Endothelial cell of umbilical vein (primary cell): Measurements from ENCODE around the gene PEAK3. TPM values are rescaled to one million over a fixed set of nuclear protein-coding genes. Genes with fewer than 3 reads are reported as not detected.

ENCODE experiments used
- BruUV-seq: library from RNA; stranded (reverse); fragments of 400-500 nt; replicated peaks from 2 replicates; lab custom pipeline; 2021; lab: Mats Ljungman, UMichigan
- CTCF ChIA-PET: fragments of 300-600, 350-600 bp; sonication (Branson Sonifier 250); formaldehyde crosslinking; loops from one replicate; lab custom pipeline; 2021; ENCODE audit warnings: antibody characterized with exemption, inconsistent platforms; lab: Charles Lee
- POLR2A ChIA-PET: fragments of 300-600, 350-600 bp; sonication (Branson Sonifier 250); formaldehyde crosslinking; loops from one replicate; lab custom pipeline; 2021; ENCODE audit warnings: antibody characterized with exemption, inconsistent platforms; lab: Charles Lee
- DNase-seq: peaks from one replicate; pipeline ENCODE4 v3.0.0-alpha.2; 2011; ENCODE audit warnings: low read depth, low spot score
- FAIRE-seq: peaks from 2 replicates; lab custom pipeline; 2011; peaks lifted over from hg19 to GRCh38; lab: Jason Lieb, UNC
- H2AFZ ChIP-seq: 2 replicates; pipeline ENCODE4 v1.6.0; 2012; ENCODE audit warnings: low read depth, low read length, control low read depth, inconsistent platforms
- H3K27ac ChIP-seq: 2 replicates; pipeline ENCODE4 v1.5.1; 2011; ENCODE audit warnings: low read depth, mild to moderate bottlenecking, control low read depth, low read length, moderate library complexity; ENCODE audit not compliant: insufficient read depth
- H3K27me3 ChIP-seq, 2 experiments: 2 replicates each; pipeline versions ENCODE4 v1.6.0 to v1.6.1; 2011; ENCODE audit warnings: low read length in 2 of 2, mixed read lengths in 1 of 2; ENCODE audit not compliant: control insufficient read depth in 2 of 2, insufficient read depth in 2 of 2
- H3K36me3 ChIP-seq, 2 experiments: 2 replicates in 1 of 2; 3 replicates in 1 of 2; pipeline ENCODE4 v1.5.1; 2011; ENCODE audit warnings: low read length in 2 of 2, mild to moderate bottlenecking in 1 of 2, moderate library complexity in 1 of 2; ENCODE audit not compliant: control insufficient read depth in 2 of 2, insufficient read depth in 2 of 2; ENCODE audit errors: extremely low read depth in 1 of 2
- H3K4me1 ChIP-seq: 3 replicates; pipeline ENCODE4 v1.5.1; 2011; ENCODE audit warnings: mild to moderate bottlenecking, low read length; ENCODE audit not compliant: control insufficient read depth, insufficient read depth; ENCODE audit errors: extremely low read depth
- H3K4me2 ChIP-seq: 2 replicates; pipeline ENCODE4 v1.6.1; 2011; ENCODE audit warnings: low read length, control low read depth, mixed read lengths; ENCODE audit not compliant: insufficient read depth
- H3K4me3 ChIP-seq, 3 experiments: fragments of 200-600 bp in 1 of 3; sonication (generic), shearing (Covaris generic) in 1 of 3; replicated peaks in 1 of 3; 2 replicates each; pipeline ENCODE4 v1.5.1; 2011 to 2016; ENCODE audit warnings: control low read depth in 3 of 3, low read length in 3 of 3, mild to moderate bottlenecking in 2 of 3, inconsistent platforms in 1 of 3, low read depth in 1 of 3, moderate library complexity in 1 of 3; ENCODE audit not compliant: insufficient read depth in 1 of 3
- H3K79me2 ChIP-seq: 2 replicates; pipeline ENCODE4 v1.6.0; 2012; ENCODE audit warnings: low read length, inconsistent platforms; ENCODE audit not compliant: control insufficient read depth, insufficient read depth
- H3K9ac ChIP-seq: replicated peaks from 2 replicates; pipeline ENCODE3; 2011; ENCODE audit warnings: low read length, control low read depth; ENCODE audit not compliant: insufficient read depth; ENCODE audit errors: extremely low read depth
- H3K9me1 ChIP-seq: replicated peaks from 3 replicates; pipeline ENCODE4 v1.6.0; 2011; ENCODE audit warnings: mild to moderate bottlenecking, low read length; ENCODE audit not compliant: control insufficient read depth, insufficient read depth; ENCODE audit errors: extremely low read depth
- H3K9me3 ChIP-seq: replicated peaks from 2 replicates; pipeline ENCODE4 v1.5.1; 2012; ENCODE audit warnings: low read length, inconsistent platforms; ENCODE audit not compliant: control insufficient read depth, insufficient read depth
- H4K20me1 ChIP-seq: replicated peaks from 2 replicates; pipeline ENCODE3; 2011; ENCODE audit warnings: mild to moderate bottlenecking, low read length; ENCODE audit not compliant: control insufficient read depth, insufficient read depth; ENCODE audit errors: extremely low read depth
- CTCF ChIP-seq, 2 donors: IDR thresholded peaks; 1 replicate in 1 of 2; 2 replicates in 1 of 2; pipeline ENCODE4 v1.5.1; 2011; ENCODE audit warnings: low read length in 2 of 2, mild to moderate bottlenecking in 2 of 2, moderate library complexity in 2 of 2, control low read depth in 1 of 2, inconsistent platforms in 1 of 2, low read depth in 1 of 2; ENCODE audit not compliant: insufficient read depth in 1 of 2; ENCODE audit errors: extremely low read depth in 1 of 2
- EZH2 ChIP-seq: IDR thresholded peaks from 2 replicates; pipeline ENCODE4 v1.6.1; 2012; ENCODE audit warnings: borderline replicate concordance, low read depth, mild to moderate bottlenecking, moderate library complexity, low read length, inconsistent platforms; ENCODE audit not compliant: severe bottlenecking
- JUN ChIP-seq: IDR thresholded peaks from 2 replicates; pipeline ENCODE4 v1.6.1; 2011; ENCODE audit warnings: borderline replicate concordance, low read depth; ENCODE audit not compliant: insufficient read length, insufficient read depth
- MYC ChIP-seq: IDR thresholded peaks from one replicate; pipeline ENCODE4 v1.6.1; 2011; ENCODE audit warnings: mild to moderate bottlenecking, low read depth, low read length
- POLR2A ChIP-seq: IDR thresholded peaks from 2 replicates; pipeline ENCODE4 v1.6.1; 2012; ENCODE audit warnings: low read depth, mild to moderate bottlenecking, control low read depth, low read length
- dilution Hi-C: fragments of 300-500 bp; cut with MboI; formaldehyde crosslinking; loops from one replicate; pipeline ENCODE4 v1.15.0; 2019; ENCODE audit warnings: low sequenced_read_pairs; ENCODE audit not compliant: extremely low pct_ligation_motif_present
- intact Hi-C: fragments of 100-400 bp; cut with micrococcal nuclease; formaldehyde crosslinking; loops from one replicate; pipeline ENCODE4 v1.10.0; 2022
- polyA plus RNA-seq, 4 experiments: library from polyadenylated mRNA; depleted of rRNA in 3 of 4; stranded (reverse) in 3 of 4; unstranded in 1 of 4; fragments of >200 nt; gene quantifications; 2 replicates each; pipeline versions ENCODE4 v1.2.1 to v1.2.3, GENCODE V29; 2011 to 2012; ENCODE audit warnings: missing spikeins in 1 of 4
- total RNA-seq: library from RNA; stranded (reverse); gene quantifications from 2 replicates; pipeline ENCODE4 v1.2.3, GENCODE V29; 2021

Gene PEAK3
- total and polyA plus RNA-seq, 2 donors (not counting 3 experiments of a cell fraction or from before 2014, with no cell fraction given) = 0.03 TPM; not detected in 1

GRCh38 chr19:2252055-2252796, 29.7 kb downstream of the PEAK3 start:
- TF ChIP-seq POLR2A = no peak
- TF ChIP-seq JUN = no peak
- no peak for TF ChIP-seq MYC
- TF ChIP-seq EZH2 = peak; percentile 34
- Histone ChIP-seq H3K9ac (no peak overlapping the region), H3K27ac (no peak overlapping the region), H3K27me3 (peaks cover 22 to 40% of the 10 kb centered on the region in 2 experiments), H3K4me2 (no peak overlapping the region), H2AFZ (no peak overlapping the region), H3K79me2 (no peaks in the 10 kb centered on the region), H3K36me3 (peaks cover under 1 to 9% of the 10 kb centered on the region in 2 experiments), H3K9me3 (no peaks in the 10 kb centered on the region), H4K20me1 (no peaks in the 10 kb centered on the region), H3K4me3 (no peak overlapping the region), H3K9me1 (no peaks in the 10 kb centered on the region), H3K4me1 (peaks cover 11% of the 10 kb centered on the region)
- CTCF ChIA-PET = interaction anchor here (1.1 to 3.2 kb wide), 6 partner anchors 8 to 94 kb away, joined by 3 to 15 read pairs (median 8); partner anchors contain the start of gene PLEKHJ1
- POLR2A ChIA-PET = no interaction called here
- DNase-seq = no peak
- intact Hi-C loops (no loop called here), dilution Hi-C loops (no loop called here)
- FAIRE-seq = no peak
- BruUV-seq = no TSS peak

DNA sequence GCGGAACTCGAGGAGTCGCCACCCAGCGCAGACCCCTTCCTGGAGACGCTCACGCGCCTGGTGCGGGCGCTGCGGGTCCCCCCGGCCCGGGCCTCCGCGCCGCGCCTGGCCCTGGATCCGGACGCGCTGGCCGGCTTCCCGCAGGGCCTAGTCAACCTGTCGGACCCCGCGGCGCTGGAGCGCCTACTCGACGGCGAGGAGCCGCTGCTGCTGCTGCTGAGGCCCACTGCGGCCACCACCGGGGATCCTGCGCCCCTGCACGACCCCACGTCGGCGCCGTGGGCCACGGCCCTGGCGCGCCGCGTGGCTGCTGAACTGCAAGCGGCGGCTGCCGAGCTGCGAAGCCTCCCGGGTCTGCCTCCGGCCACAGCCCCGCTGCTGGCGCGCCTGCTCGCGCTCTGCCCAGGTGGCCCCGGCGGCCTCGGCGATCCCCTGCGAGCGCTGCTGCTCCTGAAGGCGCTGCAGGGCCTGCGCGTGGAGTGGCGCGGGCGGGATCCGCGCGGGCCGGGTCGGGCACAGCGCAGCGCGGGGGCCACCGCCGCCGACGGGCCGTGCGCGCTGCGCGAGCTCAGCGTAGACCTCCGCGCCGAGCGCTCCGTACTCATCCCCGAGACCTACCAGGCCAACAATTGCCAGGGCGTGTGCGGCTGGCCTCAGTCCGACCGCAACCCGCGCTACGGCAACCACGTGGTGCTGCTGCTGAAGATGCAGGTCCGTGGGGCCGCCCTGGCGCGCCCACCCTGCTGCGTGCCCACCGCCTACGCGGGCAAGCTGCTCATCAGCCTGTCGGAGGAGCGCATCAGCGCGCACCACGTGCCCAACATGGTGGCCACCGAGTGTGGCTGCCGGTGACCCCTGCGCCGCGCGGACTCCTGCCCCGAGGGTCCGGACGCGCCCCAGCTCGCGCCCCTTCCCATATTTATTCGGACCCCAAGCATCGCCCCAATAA, 30.6 kb downstream of the PEAK3 start:
- no TSS peak for BruUV-seq
- H3K9ac ChIP-seq = no peak overlapping the region
- dilution Hi-C loops = no loop called here
- no peaks in the 10 kb centered on the region for H3K9me3 ChIP-seq
- H3K27me3 ChIP-seq = peaks cover 22 to 40% of the 10 kb centered on the region in 2 experiments
- H3K4me1 ChIP-seq = peaks cover 16% of the 10 kb centered on the region
- intact Hi-C loops = no loop called here
- peak; percentile 84 for TF ChIP-seq EZH2
- TF ChIP-seq POLR2A = no peak
- no peak for TF ChIP-seq CTCF (IDR thresholded peaks at IDR 0.05; ENCODE audit: extremely low read depth in 1 of 2, insufficient read depth in 1 of 2, low read depth in 1 of 2, low read length in 2 of 2)
- H3K36me3 ChIP-seq = peaks cover 9 to 17% of the 10 kb centered on the region in 2 experiments
- H3K79me2 ChIP-seq = no peaks in the 10 kb centered on the region
- H3K27ac ChIP-seq = no peak overlapping the region
- H4K20me1 ChIP-seq = no peaks in the 10 kb centered on the region
- no peaks in the 10 kb centered on the region for H3K9me1 ChIP-seq
- POLR2A ChIA-PET = no interaction called here
- FAIRE-seq (no peak), DNase-seq (no peak)
- no peak overlapping the region for H3K4me3 ChIP-seq
- H2AFZ ChIP-seq = no peak overlapping the region
- CTCF ChIA-PET = interaction anchor here (1.1 to 2.8 kb wide), 4 partner anchors 9 to 95 kb away, joined by 4 to 15 read pairs (median 6); no protein-coding TSS in a partner anchor
- H3K4me2 ChIP-seq = no peak overlapping the region
